GM18498 (cell line): ENCODE data around the gene STK33.

Experiments
- ATAC-seq: cut with Tn5 transposase; IDR thresholded peaks from one replicate; pipeline ENCODE4 v1.9.1; 2021; ENCODE audit warnings: mild to moderate bottlenecking, moderate library complexity; ENCODE audit not compliant: unreplicated experiment

STK33 gene

DNA sequence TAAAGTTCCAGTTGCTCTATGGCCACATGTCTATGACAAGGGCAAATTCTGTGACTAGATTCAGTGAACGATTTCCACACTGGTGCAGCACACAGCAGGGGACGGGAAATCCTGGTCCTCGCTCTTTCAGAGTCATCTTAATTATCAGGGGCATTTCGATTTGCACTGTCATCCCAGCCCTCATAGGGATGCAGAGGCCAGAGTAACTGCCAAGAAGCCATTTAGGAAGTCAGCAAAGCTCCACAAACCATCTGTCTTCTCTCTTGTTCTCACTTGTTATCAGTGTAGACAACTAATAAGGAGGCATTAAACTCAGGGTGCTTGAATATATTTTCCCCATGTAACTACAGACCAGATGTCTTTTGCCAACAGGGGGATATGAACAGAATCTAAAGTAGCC lies 151.7 kb downstream of the STK33 start:
- ATAC-seq, result no peak

DNA sequence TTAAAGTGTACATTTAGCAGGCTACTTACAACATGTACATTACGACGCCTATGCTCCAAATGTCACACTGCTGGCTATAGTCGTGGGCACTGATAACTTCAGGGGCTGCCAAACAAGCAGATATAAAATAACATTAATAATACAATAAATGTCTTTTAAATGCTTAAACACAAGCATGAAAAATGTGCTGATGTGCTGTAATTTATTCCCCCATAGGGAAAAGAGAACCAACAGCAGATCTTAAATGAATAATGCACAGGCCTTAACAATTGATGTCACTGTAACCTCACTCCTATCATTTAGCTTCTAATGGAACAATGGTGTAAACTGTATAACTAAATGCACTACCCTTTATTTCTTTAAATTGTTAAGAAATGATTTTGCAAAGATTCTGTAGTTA lies 153.4 kb downstream of the STK33 start:
- ATAC-seq, result no peak

DNA sequence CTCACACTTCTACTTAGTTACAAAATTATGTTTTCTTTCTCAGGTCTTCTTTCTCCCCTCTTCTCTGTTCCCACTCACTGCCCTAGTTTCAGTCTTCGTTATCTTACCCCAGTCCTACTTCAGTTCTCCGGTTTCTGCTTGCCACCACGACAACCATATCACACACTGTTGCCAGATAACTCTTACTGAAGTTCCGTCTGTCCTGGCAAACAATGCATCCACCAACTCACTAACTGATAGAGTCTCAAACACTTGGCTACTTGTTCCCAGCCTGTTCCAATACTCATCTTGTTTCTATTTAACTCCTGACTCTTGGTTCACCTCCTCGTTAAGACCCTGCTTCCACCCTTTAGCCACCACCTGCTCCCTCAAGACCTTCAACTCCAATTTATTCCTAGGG lies 164.5 kb downstream of the STK33 start:
- no peak for ATAC-seq

DNA sequence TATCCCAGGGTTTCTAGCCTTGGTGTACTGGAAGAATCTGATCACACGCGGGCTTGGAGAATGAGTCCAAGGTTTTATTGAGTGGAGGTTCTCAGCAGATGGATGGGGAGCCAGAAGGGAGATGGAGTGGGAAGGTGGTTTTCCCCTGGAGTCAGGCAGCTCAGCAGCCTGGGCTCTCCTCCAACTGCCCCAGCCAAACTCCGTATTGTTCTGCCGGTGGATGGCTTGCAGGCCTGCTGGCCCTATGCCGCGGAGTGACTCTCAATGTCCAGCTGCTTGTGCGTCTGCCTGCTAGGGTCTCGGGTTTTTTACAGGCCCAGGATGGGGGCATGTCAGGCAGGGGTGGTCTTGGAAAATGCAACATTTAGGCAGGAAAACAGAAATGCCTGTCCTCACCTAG lies 168.0 kb downstream of the STK33 start:
- ATAC-seq, result no peak

DNA sequence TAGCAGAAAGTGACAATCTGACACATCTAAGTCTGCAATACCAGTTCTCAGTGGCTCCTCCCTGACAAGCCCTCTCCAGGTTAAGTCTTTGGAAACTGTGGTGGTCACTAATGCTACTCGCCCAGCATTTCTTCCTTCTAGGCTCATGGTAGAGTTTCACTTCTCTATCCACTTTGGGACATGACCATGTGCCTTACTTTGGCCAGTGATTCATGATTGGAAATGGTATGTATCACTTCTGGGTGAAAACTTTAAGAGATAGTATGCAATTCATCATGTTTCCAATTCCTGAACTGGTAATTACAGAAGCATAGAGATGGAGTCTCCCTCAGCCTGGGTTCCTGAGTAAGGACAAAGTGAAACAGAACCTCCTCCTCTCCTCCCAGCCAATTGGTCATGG lies 178.8 kb downstream of the STK33 start:
- no peak for ATAC-seq

DNA sequence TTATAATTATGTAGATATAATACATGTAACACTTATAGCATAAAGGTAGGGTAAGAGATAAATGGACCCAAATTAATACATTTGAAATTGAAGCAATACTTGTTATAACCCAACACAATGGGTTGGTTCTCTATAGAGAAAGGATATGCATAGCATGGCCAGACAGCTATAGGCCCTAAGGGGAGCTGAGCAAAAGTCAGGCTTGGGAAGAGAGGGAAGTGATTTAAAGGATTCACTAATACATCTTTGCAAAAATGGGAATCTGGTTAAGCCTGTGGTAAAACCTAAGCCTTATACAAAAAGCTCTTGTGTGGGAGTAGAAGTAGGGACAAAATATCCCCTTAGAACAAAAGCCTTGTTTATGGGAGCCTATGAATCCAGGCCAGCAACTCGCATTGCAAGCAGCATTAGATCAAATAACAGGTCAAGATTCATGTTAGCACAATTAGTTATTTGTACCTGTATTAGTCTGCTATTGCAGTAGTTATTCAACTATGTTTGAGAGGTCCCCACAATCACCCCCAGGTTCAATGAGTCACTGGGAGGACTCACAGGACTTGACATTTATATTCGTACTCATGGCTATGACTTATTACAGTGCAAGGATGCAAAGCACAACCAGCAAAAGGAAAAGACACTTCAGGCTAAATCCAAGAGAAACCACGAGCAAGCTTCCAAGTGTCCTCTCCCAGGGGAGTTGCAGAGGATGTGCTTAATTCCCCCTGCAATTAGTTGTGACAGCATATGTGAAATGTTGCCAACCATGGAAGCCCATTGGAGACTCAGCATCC lies 185.7 kb downstream of the STK33 start:
- ATAC-seq, result no peak

DNA sequence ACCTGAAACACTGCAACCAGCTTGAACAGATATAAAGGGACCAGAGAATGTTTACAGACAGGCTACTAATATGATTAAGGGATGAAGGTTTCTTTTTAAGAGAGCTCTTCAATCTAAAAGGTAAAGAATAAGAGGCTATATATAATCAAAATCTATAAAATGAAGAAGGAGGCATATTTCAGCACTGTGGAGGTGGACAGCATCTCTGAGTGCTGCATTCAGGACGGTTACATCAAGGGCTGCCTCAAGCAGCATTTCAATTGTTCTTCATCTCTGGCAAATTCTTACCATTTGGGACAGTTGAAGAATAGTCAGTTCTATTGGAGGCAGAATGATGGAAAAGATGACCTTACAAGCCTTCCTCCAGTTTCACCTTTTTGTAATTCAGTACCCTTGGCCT lies 190.7 kb downstream of the STK33 start:
- ATAC-seq, result no peak

DNA sequence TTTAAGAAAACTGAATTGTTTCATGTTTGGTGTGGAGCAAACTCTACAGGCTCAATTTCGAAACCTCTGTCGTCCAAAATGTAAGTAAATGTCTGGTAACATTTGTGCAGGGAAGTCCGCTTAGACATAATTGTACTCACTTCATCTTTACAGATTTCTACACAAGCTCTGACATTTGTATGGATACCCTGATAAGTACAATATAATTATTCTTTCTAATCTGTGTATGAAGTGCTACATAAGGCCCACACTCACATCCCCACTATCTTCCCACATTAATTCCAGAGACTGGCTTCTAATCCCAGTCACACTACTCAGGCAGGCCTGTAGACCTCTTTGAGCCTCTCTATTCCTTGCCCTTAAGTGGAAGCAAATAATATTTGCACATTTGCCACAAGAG lies 201.1 kb downstream of the STK33 start:
- no peak for ATAC-seq

DNA sequence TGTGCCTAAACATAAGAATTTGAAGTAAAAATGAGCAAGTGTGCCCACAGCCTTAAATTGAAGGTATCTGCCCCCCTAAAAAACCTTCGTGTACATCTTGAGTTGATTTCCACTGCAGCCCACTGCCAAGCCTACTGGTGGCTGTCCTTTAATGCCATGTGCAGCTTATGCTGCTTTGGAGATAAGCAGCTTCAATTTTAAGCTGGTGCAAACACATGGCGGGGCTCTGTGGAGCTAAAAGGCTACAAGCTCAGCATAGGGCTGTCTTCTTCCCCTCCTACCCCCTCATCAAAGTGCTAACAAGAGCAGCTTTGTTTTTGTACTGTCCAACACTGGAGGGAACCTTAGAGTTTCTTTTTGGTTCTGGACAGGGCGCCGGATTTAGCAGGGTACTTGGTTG lies 201.9 kb downstream of the STK33 start:
- no peak for ATAC-seq

DNA sequence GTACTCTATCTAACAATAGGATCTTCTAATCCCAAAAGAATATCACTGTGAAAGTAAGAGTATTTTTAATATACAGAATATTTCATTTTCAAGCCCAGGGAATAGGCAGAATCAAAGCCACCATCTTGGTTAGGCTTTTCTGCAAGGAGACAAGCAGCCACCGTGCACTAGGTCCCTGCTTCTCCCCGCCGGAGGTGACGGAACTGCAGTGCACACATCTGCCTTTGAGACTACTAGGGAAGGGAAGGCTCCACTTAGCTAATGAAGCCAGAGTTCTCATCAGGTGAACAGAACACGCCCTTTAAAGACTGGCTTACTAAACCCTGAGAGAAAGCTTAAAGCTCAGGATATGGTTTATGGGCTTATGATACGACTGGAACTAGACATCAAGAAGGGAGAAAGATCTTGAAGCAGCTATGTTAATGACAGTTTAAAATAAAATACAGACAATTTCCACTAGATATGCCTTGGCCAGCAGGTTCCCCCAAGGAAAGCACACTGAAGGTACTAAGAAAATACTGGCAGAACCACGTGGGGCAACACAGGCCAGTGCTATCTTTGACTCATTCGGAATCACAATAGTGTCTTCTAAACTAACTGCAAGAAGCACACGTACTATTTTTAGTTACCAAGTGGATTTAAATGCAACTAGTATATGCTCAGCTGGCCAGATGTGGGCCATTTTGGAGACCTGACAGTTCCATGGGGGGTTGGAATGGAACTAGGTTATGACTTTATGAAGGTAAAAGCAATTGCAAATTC lies 203.0 kb downstream of the STK33 start:
- no peak for ATAC-seq

DNA sequence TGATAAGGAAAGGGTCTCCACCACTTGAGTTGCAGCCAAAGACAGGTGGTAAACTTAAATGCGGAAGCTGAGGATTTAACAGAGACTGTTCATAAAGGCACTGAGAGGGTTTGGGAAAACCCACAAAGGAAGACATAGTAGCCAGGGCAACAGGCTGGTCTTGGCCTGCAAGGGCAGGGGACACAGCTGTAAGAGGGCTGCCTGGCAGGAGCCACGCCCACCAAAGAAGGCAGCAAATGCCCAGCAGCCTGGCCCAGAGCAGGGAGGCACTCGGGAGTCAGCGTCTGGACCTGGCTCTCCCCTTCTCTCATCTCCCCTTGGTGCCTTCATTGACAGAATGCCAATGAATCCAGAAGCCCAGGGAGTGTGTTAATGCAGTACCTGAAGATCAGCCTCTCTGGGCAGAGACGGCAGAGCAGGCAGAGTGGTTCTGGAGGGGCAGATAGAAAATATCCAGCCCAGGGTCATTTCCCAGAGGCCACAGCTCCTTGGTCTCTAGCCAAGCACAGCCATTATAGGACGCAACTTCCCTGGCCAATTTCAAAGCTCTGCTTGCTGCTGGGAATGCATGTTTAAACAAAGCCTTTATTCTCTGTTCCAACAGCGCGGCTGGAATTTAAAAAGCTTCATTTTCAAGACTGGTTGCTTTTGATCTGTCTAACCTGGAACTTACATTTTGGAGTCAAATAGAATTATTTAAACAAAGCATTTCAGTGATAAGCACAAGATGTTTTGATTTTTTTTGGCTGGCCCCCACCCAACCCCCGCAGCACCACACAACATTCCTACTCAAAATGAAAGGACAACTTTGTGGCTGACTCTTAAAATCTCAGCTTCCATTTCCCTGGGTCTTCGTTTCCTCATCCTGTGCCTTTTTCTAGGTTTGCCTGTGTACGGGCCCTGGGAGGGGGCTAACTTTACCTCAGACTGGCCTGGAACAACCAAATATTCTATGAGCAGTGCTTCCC lies 204.7 kb downstream of the STK33 start:
- ATAC-seq, result no peak

DNA sequence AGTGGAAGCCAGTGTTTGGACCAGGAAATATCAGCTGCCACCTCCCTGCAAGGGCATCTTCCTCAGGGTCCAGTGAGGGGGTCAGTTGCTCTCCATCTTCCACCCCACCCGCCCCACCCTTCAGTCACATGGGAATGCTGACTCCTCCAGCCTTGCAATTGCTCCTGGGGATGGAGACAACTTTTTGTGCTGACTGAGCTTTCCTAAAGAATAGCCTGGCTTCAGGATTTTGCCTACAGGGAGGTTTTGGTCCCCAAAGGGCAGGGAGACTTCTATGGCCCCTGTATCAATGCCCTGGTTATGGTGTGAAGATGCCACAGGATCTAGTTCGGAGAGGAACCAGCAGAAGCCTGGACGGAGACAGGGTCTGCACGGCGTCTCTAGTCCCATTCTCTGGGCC lies 206.3 kb downstream of the STK33 start:
- no peak for ATAC-seq

DNA sequence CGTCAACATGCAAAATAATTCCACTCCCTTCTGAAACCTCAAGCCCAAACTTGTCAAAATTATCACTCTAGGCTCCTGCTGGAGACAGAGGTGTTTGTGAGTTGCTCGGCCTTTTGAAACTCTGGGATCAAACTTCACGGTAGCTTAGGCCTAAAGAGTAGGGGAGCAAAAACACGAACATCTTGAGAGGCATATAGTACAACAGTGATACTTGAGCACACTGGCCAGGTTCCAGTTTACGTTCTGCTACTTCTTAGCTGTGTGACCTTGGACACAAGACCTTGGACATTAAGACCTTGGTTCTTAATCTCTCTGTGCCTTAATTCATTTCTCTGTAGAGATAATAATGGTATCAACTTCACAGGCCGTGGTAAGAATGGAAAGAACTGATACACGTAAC lies 206.9 kb downstream of the STK33 start:
- ATAC-seq, result no peak

DNA sequence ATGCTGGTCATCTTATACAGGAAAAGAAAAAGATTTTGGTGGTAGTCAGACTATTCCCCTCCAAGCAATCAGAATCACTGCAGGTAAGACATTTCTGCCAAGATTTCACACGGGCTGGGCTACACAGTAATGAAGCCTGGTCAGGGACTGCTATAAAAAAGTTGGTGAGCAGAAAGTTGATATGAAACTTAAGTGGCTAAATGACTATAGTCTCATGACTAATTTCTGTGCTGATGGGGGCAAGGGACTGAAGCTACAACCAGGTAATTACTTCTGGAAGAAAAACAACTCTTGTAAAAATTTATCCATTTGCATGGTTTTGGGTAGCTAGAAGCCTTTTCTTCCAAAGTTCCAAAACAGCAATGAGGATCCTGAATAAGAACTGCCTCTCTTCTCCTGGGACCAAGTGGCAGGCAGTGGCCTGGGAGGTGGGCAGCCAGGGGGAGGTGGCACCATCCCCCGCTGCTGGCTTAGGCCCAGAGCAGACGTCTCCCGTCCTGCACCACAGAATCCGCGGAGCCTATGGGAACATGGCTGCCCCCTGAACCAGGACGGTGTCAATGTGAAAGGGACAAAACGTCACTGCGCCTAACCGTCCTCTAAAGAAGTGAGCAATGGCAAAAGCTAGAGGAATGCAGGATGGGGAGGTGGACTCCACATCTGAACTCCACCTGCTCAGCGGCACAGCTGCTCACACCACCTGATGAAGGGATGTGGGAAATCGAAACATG lies 207.7 kb downstream of the STK33 start:
- peak; percentile 55 for ATAC-seq

DNA sequence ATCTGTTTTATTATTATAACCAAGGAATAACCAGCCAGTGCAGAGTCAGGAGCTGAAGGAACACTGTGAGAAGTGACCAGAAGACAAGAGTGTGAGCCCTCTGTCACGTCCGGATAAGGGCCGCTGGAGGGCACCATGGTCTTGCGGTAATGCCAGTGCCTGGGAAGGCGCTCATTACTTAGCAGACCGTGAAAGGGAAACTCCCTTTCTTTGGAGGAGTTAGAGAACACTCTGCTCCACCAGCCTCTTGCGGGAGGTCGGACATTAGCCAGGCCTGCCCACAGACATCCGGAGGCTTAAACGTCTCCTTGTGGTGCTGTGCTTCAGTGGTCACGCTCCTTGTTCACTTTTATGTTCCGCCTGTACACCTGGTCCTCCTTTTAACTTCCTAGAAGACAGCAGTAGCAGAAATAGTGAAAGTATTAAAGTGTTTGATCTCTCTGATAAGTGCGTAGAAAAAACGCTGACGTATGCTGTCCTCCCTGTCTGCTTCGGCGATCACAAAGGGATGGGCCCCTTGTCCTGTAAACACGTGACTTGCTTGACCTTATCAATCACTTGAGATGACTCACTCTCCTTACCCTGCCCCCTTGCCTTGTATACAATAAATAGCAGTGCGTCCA lies 209.7 kb downstream of the STK33 start:
- ATAC-seq, result no peak

DNA sequence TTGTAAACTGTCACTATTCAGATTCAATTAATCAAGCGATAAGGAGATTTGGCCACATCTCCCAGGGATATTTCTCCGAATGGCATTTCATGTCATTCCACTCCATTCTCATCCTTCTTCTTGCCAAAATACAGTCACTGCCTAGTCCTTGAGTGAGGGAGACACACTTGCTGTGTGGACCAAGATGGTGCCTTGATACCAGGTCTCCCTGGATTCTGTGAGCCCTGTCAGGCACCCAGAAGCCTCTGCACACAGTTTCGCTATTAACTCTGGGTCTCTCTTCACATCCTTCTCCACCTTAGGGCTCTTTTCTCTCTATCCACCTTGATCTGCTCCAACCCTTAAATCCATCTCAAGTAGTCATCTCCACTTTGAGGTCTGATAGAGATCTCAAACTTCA lies 210.4 kb downstream of the STK33 start:
- no peak for ATAC-seq

DNA sequence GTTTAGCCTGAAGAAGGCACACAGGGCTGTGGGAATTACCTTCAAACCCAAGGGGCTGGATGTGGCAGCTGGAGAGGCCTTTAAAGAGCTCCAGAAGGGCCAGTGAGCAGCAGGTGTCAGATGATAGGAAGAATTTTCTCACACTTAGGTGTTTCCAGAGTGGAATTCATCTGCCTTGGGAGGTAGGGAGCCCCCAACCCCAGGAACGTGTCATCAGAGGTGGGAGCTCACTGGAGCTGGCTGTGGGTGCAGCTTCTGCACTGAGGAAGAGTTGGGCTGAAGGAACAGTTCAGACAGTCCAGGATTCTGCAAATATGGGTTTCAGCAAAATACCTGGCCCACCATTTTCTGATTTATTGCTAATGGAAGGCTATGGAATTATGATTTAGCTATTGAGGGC lies 210.8 kb downstream of the STK33 start:
- no peak for ATAC-seq

DNA sequence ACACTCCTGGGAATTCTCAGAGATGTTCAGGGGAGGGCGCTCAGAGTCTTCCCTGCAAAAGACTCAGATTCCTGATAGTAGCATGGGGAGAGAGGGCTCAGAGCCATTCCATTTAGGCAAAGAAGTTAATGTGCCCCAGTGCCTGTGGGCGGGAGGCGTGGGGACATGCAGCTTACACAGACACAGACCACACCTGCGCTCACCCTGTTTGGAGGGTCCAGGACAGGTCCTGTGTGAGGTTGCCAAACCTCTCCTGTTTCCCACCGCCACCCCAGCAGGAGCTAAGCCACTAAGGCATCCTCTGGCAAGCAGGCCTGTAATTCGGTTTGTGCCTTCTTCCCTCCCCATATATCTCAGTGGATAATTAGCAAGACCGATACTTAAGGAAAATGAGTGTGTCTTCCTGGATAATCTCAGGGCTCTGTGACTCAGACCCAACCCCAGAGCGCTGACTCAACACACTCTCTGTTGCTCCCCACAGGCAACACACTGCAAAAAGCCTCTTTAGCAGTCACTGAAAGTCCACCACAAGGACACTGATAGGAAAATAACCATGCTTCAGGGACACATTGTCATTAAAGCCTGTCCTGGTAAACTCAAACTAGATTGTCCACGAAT lies 211.5 kb downstream of the STK33 start:
- no peak for ATAC-seq

DNA sequence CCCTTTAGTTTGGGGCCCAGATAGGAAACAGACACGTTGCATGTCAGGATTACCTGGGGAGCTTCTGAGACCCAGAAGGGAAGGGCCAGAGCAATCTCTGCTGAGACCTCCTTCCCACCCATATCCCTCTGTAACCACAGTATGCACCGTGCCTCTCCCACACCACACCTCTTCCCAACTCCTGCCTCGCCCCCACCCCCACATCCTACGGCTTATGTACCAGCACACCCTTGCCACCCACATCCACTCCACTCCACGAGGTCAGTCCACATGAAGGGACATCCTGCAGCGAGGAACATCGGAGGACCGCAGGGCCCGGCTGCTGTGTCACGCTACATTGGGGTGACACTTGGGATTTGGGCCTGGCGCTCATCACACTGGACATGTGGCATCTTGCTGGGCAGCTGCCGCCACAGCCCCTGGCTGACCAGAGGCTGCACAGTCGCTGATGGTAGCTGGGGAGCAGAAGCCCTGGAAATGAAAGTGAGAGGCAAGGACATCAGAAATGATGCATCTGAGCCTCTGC lies 212.1 kb downstream of the STK33 start:
- ATAC-seq, result no peak

DNA sequence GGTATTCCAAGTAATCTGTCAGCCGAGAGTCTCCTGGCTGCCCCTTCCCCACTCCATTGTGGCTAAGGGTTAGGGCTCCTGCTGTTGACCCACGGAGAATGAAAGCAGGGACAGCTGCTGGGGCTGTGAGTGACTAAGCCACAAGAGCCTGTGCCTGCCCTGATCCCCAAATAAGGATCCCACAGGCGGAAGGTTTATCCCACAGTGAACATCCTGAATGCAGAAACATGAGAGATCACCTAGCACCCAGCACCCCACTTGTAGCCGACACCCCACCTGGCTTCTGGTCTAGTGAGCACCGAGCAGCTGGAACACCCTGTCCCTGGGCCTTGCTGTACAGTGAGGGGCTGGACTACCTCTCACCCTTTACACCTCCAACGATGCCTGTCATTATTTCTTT lies 212.7 kb downstream of the STK33 start:
- ATAC-seq, result no peak
